ENCODE measurements around the gene GSK3B.

DNA sequence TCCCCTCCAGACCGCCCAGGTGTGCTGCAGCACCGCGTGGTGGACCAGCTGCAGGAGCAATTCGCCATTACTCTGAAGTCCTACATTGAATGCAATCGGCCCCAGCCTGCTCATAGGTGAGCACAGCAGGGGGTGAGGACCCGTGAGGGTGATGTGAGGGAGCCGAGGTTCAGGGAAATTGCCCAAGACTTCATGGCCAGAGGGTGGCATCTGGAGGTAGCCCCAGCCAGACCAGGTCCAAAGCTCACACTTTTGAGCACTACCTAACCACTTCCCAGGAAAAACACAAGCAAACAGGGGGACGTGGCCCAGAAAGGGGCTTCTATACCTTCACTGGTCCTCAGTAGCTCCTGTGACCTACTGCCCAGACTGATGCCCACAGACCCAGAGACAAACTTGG lies 278.5 kb downstream of the GSK3B start:
- no peak for TF ChIP-seq POLR2A (IDR thresholded peaks at IDR 0.05; ENCODE audit: borderline replicate concordance, extremely low read depth, insufficient read depth, insufficient read length)
- TF ChIP-seq CTCF (IDR thresholded peaks at IDR 0.05 in 2 of 3, conservative IDR thresholded peaks at IDR 0.05 in 1 of 3; ENCODE audit: borderline replicate concordance in 1 of 3, insufficient read depth in 1 of 3, low read depth in 2 of 3, low read length in 2 of 3), result no peak
- TF ChIP-seq EZH2 (IDR thresholded peaks at IDR 0.05), result no peak

All from HCT116 (cell line).